ENCODE data around the gene GLRX2.

- TF ChIP-seq CTCF (IDR thresholded peaks at IDR 0.05) (no peak), POLR2A (IDR thresholded peaks at IDR 0.05) (no peak)
Measured at GRCh38 chr1:193110246-193110645, 5.0 kb upstream of the GLRX2 start.

Data from testis (tissue), 2 donors.